Testis (tissue), 3 donors: ENCODE data around the gene PRKAR1B. TPM values are rescaled to one million over a fixed set of nuclear protein-coding genes. Genes with fewer than 3 reads are reported as not detected.

Experiments
- DNase-seq: peaks from one replicate; pipeline ENCODE4 v3.0.0-alpha.2; 2019
- H3K27ac ChIP-seq, 2 donors: fragments of 200-600 bp; sonication (generic); one replicate each; pipeline ENCODE4 v1.5.1; 2019
- H3K27me3 ChIP-seq: fragments of 200-600 bp; sonication (generic); one replicate; pipeline ENCODE4 v1.5.1; 2019
- H3K36me3 ChIP-seq: fragments of 200-600 bp; sonication (generic); one replicate; pipeline ENCODE4 v1.5.1; 2017; ENCODE audit warnings: low read depth; ENCODE audit errors: missing control alignments
- H3K4me1 ChIP-seq: fragments of 200-600 bp; sonication (generic); one replicate; pipeline ENCODE4 v1.5.1; 2019
- H3K4me3 ChIP-seq, 2 donors: fragments of 200-600 bp; sonication (generic); one replicate each; pipeline ENCODE4 v1.5.1; 2017 to 2019
- H3K9me3 ChIP-seq: fragments of 200-600 bp; sonication (generic); one replicate; pipeline ENCODE4 v1.5.1; 2017
- POLR2A ChIP-seq: fragments of 450-650 bp; IDR thresholded peaks from one replicate; pipeline ENCODE4 v1.6.1; 2017; ENCODE audit warnings: antibody characterized with exemption, mild to moderate bottlenecking, moderate library complexity
- WGBS, 2 donors: methylation state at CpG; one replicate each; pipeline ENCODE4 v1.1.5; 2018; 5-methylcytosine and 5-hydroxymethylcytosine counted together
- intact Hi-C: fragments of 100-400 bp; cut with DNase I; formaldehyde crosslinking; loops from one replicate; pipeline ENCODE4 v1.15.1; 2023; ENCODE audit warnings: low total_unique reads
- polyA plus RNA-seq: library from polyadenylated mRNA; stranded (reverse); fragments of 350-450 nt; fragmentation: Illumina TruSeq; extraction: RNeasy Lipid Tissue Mini Kit (QIAGEN cat#74804); gene quantifications from one replicate; pipeline ENCODE4 v1.2.3, GENCODE V29; 2014; ENCODE audit warnings: low read depth, low replicate concordance; ENCODE audit not compliant: insufficient read depth
- total RNA-seq, 2 donors: library from RNA; depleted of rRNA; stranded (reverse); fragments of >200 nt; gene quantifications; one replicate each; pipeline ENCODE4 v1.2.3, GENCODE V29; 2016
- TF ChIP-seq, protein P1 (sequence below), 3 experiments: fragments of 450-650 bp in 2 of 3; fragments of 200-600 bp in 1 of 3; sonication (generic) in 1 of 3; IDR thresholded peaks; one replicate each; pipeline ENCODE4 v1.5.1; 2016 to 2019; ENCODE audit warnings: antibody characterized with exemption in 3 of 3, mild to moderate bottlenecking in 2 of 3, moderate library complexity in 1 of 3

The PRKAR1B gene
- total and polyA plus RNA-seq, 3 donors from 2014 or later: 27.8 to 35.7 (median 31.3) TPM

GRCh38 chr7:596071-596818 is 130.8 kb downstream of the PRKAR1B start:
- Histone ChIP-seq H3K36me3 (no peaks in the 10 kb centered on the region), H3K4me3 (no peak overlapping the region), H3K4me1 (no peaks in the 10 kb centered on the region), H3K9me3 (no peaks in the 10 kb centered on the region), H3K27me3 (no peaks in the 10 kb centered on the region), H3K27ac (no peak overlapping the region)
- no peak for TF ChIP-seq POLR2A
- TF ChIP-seq, protein P1, sequence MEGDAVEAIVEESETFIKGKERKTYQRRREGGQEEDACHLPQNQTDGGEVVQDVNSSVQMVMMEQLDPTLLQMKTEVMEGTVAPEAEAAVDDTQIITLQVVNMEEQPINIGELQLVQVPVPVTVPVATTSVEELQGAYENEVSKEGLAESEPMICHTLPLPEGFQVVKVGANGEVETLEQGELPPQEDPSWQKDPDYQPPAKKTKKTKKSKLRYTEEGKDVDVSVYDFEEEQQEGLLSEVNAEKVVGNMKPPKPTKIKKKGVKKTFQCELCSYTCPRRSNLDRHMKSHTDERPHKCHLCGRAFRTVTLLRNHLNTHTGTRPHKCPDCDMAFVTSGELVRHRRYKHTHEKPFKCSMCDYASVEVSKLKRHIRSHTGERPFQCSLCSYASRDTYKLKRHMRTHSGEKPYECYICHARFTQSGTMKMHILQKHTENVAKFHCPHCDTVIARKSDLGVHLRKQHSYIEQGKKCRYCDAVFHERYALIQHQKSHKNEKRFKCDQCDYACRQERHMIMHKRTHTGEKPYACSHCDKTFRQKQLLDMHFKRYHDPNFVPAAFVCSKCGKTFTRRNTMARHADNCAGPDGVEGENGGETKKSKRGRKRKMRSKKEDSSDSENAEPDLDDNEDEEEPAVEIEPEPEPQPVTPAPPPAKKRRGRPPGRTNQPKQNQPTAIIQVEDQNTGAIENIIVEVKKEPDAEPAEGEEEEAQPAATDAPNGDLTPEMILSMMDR (IDR thresholded peaks at IDR 0.05): no peak
- 95 to 96% methylated on average over 27 to 30 of the region's 30 CpGs for WGBS, 2 donors
- intact Hi-C loops: no loop called here
- no peak for DNase-seq

- Histone ChIP-seq H3K9me3 (no peaks in the 10 kb centered on the region), H3K4me3 (no peak overlapping the region), H3K27me3 (no peaks in the 10 kb centered on the region), H3K36me3 (no peaks in the 10 kb centered on the region), H3K4me1 (no peaks in the 10 kb centered on the region), H3K27ac (no peak overlapping the region)
- TF ChIP-seq POLR2A: no peak
- TF ChIP-seq, protein P1 (IDR thresholded peaks at IDR 0.05): no peak
- DNase-seq: no peak
- intact Hi-C loops: no loop called here
- WGBS, 2 donors: 89 to 100% methylated on average over 3 to 10 of the region's 10 CpGs
Observed at GRCh38 chr7:595621-596010, 131.5 kb downstream of the PRKAR1B start.

- no peak for DNase-seq
- no peaks in the 10 kb centered on the region for H3K4me1 ChIP-seq
- H3K9me3 ChIP-seq: no peaks in the 10 kb centered on the region
- 91 to 96% methylated on average over 11 to 29 of the region's 29 CpGs for WGBS, 2 donors
- no peaks in the 10 kb centered on the region for H3K27me3 ChIP-seq
- no peaks in the 10 kb centered on the region for H3K36me3 ChIP-seq
- H3K27ac ChIP-seq: no peak overlapping the region
- intact Hi-C loops: no loop called here
- TF ChIP-seq, protein P1 (IDR thresholded peaks at IDR 0.05): no peak
- no peak for TF ChIP-seq POLR2A
- H3K4me3 ChIP-seq: no peak overlapping the region
Observed at GRCh38 chr7:594920-595620, 132.0 kb downstream of the PRKAR1B start.

DNA sequence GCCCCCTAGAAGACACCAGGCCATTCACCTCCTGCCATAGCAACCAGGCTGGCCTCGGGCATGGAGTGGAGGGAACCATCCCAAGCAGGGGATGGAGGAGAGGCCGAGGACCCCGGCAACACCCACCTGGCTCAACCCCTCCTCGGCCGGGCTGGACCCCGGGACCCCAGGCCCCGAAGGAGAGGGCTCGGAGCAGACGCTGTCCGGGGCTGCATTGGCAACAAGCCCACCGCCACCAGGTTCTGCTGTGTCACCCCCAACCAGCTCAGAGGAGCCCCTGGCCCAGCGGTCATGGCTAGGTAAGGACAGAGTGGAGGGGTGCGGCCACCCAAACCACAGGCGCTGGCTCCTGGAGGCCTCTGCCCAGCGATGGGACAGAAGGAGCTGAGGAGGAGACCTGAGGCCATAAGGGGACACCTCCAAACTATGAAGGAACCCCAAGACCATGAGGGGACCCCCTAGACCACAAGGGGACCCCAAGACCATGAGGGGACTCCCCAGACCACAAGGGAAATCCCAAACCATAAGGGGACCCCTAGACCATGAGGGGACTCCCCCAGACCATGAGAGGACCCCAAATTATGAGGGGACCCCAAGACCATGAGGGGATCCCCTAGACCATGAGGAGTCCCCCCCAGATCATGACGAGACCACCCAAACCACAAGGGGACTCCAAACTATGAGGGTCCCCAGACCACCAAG is 132.7 kb downstream of the PRKAR1B start:
- Histone ChIP-seq H3K27ac (no peak overlapping the region), H3K4me3 (no peak overlapping the region), H3K4me1 (no peaks in the 10 kb centered on the region), H3K9me3 (no peaks in the 10 kb centered on the region), H3K36me3 (no peaks in the 10 kb centered on the region), H3K27me3 (no peaks in the 10 kb centered on the region)
- no peak for DNase-seq
- WGBS, 2 donors: 95 to 97% methylated on average over 4 to 14 of the region's 16 CpGs
- TF ChIP-seq POLR2A: no peak
- TF ChIP-seq, protein P1 (IDR thresholded peaks at IDR 0.05): no peak
- intact Hi-C loops: no loop called here
